Hematopoietic multipotent progenitor cell treated with erythropoietin and hydrocortisone succinate and interleukin-3 and kit ligand, for 4 days (in vitro differentiated cells): ENCODE results near the gene FIP1L1.
"Not testable (repeated sequence)": the region's sequence is repeated elsewhere in the genome, so short reads cannot be mapped to it uniquely, and the experiment has no call there.

Experiments used
- DNase-seq: peaks from one replicate; pipeline ENCODE4 v3.0.0-alpha.2; 2015

The FIP1L1 gene

DNA sequence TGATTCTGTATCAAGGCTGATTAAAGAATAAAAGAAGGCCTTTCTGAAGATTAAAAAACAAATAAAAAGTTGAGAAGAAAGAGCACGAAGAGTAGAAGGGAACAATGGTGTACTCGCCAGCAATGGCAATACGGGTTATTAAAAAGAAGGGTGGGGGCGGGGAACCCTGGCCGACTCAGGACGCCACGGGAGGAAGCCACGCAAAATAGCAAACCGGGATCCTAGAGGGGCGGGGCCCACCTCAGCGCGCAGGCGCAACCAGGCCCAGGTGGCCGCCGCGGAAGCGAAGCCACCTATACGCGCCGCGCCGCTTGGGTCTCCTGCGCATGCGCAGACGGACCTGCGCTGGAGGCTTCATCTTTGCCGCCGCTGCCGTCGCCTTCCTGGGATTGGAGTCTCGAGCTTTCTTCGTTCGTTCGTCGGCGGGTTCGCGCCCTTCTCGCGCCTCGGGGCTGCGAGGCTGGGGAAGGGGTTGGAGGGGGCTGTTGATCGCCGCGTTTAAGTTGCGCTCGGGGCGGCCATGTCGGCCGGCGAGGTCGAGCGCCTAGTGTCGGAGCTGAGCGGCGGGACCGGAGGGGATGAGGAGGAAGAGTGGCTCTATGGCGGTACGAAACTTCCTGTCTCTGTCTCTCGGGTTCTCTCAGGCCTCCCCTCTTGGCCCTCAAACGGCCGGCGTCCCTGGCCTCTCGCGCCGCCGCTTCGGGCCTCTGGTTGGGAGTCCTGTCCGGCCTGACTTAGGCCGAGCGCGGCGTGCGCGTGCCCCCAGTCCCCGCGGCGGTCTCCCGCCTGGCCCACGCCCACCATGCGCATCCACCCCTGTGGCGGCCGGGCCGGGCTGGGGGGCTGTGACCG is at the start of gene FIP1L1:
FIP1L1 (plus strand) TSS at position 323 of the 852 bp plus-strand sequence; CDS start at position 521, 198 bp downstream.
- DNase-seq: peak; percentile 97

DNA sequence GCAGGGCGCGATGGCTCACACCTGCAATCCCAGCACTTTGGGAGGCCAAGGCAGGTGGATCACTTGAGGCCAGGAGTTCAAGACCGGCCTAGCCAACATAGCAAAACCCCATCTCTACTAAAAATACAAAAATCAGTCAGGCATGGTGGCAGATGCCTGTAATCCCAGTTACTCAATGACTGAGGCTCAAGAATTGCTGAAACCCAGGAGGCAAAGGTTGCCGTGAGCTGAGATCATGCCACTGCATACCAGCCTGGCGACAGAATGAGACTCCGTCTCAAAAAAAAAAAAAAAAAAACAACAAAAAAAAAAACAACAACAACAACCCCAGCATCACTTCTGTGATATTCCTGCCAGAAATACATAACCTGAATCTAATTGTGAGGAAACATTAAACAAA is 42.5 kb upstream of the FIP1L1 start:
- DNase-seq: not testable (repeated sequence)

- not testable (repeated sequence) for DNase-seq
Measured at GRCh38 chr4:53340145-53340544, 37.3 kb upstream of the FIP1L1 start.

- DNase-seq: not testable (repeated sequence)
Measured at GRCh38 chr4:53346392-53346791, 31.0 kb upstream of the FIP1L1 start.

- no peak for DNase-seq
Measured at GRCh38 chr4:53346920-53347852, 30.3 kb upstream of the FIP1L1 start.

DNA sequence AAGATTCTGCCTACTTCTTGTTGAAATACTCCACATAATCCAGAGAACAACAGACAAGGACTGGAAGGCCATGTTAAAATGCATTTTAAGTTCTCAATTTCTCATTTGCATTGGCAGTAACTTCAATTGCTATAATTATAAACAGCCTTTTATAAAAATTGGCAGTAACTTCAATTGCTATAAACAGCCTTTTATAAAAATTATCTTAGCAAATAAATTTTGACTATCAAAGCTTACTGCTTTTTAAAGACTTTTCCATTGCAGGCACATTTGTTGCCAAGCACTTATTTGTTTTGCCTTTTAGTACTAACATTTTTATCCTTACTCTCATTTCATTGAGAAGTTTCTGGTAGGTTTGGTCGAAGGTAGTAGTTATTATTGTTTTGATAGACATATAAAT is 29.4 kb upstream of the FIP1L1 start:
- DNase-seq: no peak

DNA sequence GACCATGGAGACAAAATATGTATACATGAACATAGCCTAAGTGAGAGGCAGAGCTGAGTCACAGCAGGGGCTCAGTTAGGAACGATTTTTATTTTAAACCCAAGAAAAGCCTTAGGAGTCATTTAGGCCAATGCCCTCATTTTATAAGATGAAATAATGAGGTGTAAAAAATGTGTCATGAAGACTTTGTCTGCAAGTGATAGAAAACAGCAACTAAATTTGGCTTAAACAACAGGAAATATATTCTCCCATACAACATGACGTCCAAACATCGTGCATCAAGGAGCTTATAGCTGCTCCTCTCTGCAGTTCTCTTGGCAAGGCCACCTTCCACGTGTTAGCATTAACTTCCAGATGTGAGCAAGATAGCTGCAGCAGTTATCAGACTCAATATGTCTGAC is 28.4 kb upstream of the FIP1L1 start:
- DNase-seq: no peak

- no peak for DNase-seq
Measured at GRCh38 chr4:53354012-53354722, 23.3 kb upstream of the FIP1L1 start.

- DNase-seq: no peak
Measured at GRCh38 chr4:53355930-53356521, 21.4 kb upstream of the FIP1L1 start.

GRCh38 chr4:53361451-53361850 is 16.0 kb upstream of the FIP1L1 start:
- no peak for DNase-seq

DNA sequence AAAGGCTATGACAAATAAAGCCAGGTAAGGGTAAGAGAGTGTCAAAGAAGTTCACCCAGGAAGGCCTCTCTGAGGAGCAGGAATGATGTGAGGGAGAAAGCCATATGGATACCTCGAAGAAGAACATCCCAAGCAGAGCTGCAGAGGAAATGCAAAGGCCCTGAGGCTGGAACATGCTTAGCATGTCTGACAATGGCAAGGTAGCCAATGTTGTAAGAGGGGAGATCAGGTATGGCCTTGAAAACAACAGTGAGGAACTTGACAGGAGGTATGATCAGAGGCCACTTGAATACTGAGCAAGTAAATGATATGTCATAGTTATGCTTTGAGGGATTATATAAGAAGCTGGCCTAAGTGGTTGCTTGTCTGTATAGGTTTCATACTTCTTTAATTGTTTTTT is 15.3 kb upstream of the FIP1L1 start:
- DNase-seq: no peak

- DNase-seq: no peak
Measured at GRCh38 chr4:53364624-53365023, 12.8 kb upstream of the FIP1L1 start.

- DNase-seq: peak; percentile 69
Measured at GRCh38 chr4:53365121-53365485, 12.3 kb upstream of the FIP1L1 start.

DNA sequence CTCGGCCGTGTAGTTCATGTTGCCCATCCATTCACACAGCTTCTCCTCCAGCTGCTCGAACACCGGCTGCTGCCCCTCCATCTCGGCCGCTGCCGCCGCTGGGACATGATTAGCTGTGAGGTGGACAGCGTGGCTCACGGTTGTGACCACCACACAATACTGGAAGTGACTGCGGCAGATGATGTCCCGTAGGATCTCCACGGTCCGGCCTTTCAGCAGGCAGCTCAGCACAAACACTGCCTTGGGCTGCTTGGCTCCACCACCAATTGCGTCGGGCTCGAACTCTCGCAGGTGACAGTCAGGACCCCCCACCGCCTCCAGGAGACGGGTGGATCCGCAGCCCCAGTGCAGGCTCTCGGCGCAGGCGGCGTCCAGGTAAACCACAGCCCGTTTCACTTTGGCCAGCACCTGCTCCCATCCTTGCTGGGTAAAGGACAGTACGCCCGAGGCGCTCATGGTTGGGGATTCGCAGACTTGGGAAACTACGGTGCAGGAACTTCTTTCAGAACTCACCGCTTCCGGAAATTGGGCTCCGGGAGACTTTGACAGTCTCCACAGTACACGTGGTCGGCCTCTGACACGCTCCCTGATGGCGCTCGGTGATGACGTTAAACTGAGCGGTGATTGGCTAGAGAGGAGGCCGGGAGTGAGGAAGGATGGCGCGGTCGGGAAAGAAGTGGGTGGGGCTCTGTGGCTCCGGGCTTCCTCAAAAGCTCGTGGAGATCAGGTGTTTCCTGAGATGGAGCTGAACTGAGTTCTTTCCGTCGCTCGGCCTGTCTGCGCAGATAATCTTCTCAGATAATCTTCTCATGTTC is 11.7 kb upstream of the FIP1L1 start, which contains the start of gene SCFD2:
SCFD2 (minus strand) TSS at position 576 of the 815 bp plus-strand sequence.
- DNase-seq: peak; percentile 99

DNA sequence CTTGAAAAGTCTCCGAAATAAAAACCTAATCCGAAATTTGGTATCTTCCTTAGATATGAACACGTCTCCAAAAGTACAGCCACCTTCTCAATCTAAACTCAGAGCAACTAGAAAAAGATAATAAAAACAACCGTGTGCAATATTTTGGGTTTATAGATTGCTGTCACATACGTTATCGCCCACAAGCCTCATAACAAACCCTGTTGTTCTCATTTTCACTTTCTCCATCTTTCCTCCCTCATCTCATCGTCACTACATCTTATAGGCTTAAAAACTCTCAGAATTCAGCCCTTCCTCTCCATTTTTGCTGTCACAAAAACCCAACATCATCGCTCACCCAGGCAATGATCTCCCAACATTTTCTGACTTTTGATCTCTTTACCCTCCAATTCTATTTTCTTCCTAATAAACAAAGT is 11.1 kb upstream of the FIP1L1 start:
- DNase-seq: no peak

GRCh38 chr4:53367721-53368120 is 9.7 kb upstream of the FIP1L1 start:
- DNase-seq: no peak

DNA sequence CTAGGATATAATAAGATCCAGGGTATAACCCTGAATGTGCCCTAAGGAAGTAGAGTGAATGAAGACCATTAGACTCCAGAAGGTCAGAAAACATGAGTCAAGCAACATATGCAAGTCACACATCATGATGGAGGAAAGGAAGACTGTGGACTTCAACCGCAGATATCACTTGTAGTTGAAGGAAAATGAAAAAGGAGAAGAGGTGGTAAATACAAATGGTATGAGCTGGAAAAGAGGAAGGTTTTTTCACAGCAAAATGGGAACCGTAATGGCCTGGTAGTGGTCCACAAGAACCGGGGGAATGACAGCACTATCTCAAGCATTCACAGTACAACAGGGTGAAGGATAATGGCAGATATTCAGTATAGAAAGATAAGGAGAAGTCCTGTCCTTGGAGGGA is 6.4 kb upstream of the FIP1L1 start:
- DNase-seq: no peak

DNA sequence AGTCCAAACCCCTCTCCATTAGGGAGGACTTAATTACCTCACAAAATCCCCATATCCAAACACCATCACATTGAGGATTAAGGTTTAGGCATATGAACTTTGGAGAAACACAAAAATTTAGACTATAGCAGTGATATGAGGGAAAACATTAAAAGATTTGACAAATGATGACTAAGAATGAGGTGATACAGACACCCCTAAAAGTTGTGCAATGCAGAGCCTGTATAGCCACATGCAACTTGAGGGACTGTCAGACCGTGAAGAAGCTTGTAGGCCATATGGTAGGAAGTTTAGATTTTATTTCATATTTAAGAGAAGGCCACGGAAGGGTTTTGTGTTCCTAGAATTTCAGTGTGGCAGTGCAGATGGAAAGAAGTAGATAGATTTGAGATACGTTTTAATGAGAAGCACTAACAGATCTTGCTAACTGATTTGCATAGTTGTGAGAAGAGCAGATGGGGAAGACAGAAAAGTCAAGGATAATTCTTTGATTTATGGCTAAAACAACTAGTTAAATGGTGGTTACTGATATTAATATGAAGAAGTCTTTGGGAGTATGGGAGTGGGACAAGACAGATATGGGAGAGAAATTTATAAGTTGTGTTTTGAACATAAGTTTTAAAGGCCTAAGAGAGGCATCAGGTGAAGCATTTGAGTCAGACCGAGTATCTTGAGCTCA is 5.5 kb upstream of the FIP1L1 start:
- no peak for DNase-seq

GRCh38 chr4:53374777-53375258 is 2.6 kb upstream of the FIP1L1 start:
- no peak for DNase-seq

DNA sequence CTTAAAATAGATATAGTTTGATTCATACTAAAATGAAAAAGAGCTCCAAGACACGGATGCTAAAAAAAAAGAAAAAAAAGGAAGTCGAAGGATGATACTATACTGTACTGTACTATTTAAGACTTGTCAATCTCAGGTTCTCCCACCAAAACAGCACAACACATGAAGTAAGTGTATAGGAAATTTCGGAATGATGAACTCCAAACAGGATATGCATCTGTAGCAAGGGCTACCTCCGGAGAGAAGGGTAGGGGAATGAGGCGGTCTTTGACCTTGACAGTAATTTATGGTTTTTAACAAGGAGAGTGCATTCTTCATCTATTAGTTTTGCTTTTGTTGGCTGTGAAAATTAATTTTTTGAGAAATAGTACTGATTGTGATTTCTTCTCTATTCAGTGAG is 541 bp upstream of the FIP1L1 start:
- peak; percentile 12 for DNase-seq

DNA sequence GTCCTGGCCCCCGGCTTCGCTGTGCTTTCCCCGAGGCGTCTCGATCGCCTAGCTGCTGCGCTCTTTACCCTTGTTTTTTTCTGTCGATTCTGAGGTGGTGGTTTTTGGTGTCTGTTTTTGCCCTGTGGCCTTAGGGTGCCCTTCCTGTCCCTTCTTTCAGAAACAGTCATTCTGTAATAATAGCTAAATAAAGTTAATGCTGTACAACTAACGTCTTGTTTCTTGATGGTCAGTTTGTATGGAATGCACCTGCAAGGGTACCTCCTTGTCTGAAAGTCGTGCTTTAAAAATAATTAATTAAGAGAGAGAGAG is 686 bp downstream of the FIP1L1 start:
- no peak for DNase-seq
